Measurements from ENCODE around the gene CSRP1.
"Not testable (repeated sequence)": the region's sequence is repeated elsewhere in the genome, so short reads cannot be mapped to it uniquely, and the experiment has no call there.

The CSRP1 gene

DNA sequence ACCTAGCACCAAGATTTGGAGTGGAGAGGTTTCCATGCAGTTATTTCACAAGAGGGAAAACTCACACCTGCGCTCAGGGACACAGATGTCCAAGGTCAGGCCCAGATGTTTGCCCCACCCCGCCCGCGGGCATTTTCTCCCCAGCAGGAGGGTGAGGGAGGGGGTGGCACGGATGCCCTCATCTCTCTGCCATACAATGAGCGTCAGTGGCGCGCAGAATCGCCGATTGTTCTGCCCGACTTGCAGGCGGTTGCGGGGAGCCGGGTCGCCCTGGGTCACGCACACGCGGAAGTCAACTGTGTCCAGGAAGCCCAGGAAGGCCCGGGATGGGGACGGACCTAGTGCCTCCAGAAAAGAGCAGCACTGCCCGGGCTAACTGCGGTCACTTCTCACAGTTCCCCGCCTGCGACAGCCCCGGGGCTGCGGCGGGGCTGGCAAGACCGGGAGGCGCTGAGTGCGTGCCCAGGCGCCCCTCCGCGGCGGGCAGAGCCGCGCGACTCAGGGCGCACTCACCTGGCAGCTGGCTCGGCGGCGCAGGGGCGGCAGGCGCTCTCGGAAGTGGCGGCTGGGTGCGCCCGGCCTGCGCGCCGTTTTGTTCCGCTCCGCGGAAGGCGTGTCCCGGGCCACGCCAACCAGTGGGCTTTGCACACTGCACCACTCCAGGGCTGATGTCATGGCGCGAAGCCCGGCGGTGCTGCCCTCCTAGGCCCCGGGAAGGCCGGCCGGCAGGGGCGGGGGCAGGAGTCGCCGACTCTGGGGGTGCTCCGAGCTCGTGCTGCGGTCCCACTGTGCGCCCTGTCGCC lies at the start of gene CSRP1:
Gene CSRP1, minus strand, starts transcription at position 567 of the 803 bp plus-strand sequence. CDS start 10,820 bp downstream, outside the sequence.
- peak; percentile 41 to 65 for DNase-seq (ENCODE audit: low read depth in 2 of 2, low spot score in 1 of 2)

DNA sequence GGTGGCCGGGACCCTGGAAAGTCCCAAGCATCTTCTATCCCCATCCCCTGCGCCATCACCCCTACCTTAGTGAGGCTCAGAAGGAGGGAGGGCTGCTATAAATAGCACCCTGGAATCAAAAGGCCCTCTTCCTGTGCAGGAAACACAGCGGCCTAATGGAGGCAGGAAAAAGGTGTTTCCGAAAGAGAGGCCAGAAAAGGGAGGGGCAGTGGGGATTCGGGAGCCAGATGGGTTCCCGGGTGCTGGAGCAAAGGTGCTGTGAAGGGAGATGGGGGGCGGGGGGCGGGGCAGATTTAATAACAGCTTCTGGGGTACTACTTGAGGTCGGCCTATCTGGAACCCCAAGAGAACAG lies 48.6 kb upstream of the CSRP1 start:
- no peak for DNase-seq (ENCODE audit: low read depth in 2 of 2, low spot score in 1 of 2)

DNA sequence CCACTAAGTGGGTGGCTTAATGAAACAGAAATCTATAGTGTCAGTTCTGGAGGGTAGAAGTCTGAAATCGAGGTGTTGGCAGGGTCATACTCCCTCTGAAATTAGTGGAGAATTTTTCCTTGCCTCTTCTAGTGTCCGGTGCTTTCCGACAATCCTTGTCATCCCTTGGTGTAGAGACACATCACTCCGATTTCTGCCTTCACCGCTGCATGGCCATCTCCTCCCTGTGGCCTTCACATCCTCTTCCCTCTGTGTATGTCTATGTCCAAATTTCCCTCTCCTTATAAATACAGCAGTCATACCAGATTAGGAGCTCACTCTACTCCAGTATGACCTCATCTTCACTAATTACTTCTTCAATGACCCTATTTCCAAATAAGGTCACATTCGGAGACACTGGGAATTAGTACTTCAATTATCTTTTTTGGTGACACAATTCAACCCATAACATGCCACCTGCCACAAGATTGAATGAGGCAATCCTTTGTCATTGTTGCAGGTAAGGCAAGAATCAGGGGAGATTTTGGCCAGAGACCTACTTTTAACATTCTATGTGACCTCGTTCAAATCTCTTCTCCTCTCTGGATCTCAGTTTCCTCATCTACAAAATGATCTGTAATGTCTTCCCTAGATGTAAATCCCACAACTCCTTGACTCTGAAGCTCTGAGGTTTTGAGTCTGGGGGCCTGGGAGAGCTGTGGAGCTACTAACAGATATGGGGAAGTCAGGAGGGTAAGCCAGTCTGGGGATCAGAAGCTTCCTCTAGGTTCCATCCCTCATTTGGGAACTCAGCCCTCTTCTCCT lies 48.1 kb upstream of the CSRP1 start:
- no peak for DNase-seq (ENCODE audit: low read depth in 2 of 2, low spot score in 1 of 2)

DNA sequence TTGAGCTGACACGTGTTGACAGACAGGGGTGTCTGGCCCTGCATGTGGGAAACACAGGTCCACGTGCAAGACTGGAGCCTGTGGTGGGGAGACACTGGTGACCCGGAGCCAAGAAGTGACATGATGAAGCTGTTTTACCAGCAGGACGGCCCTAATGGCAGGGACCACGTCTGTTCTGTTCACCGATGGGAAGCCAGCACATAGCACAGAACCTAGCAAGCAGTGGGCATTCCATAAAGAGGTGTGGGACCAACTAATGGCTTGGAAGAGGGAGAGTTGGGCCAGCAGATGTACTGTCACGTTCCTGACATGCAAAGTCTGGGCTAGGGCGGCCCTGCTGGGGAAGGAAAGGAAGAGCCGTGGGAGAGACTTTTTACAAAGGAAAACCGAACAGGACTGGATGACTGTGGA lies 47.3 kb upstream of the CSRP1 start:
- DNase-seq (ENCODE audit: low read depth in 2 of 2, low spot score in 1 of 2) = no peak

DNA sequence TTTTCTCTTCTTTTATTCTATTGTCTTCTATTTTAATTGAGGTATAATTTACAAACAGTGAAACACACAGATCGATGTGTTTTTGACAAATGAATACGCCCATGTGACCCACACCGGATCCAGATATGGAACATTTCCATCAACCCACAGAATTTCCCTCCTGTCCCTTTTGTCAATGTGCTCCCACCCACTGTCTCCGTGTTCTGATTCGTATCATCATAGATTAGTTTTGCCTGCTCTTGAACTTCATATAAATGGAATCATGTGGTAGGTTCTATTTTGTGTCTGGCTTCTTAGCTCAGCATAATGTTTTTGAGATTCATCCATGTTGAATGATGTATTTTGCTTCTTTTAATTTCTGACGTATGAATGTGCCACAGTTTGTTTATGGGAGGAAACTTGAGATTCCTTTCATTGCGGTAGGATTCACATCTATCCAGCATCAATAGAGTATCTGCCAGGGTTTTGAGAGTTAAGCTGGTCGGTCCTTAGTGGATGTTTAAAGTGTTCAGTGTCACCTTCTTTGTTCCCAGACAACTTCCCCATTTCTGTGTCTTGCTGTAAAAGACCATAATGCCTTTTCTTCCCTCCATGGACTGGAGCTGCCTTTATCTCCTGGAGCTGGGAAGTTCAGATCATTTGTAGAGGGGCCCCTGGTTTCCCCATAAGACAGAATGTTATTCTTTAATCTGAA lies 46.7 kb upstream of the CSRP1 start:
- no peak for DNase-seq (ENCODE audit: low read depth in 2 of 2, low spot score in 1 of 2)

DNA sequence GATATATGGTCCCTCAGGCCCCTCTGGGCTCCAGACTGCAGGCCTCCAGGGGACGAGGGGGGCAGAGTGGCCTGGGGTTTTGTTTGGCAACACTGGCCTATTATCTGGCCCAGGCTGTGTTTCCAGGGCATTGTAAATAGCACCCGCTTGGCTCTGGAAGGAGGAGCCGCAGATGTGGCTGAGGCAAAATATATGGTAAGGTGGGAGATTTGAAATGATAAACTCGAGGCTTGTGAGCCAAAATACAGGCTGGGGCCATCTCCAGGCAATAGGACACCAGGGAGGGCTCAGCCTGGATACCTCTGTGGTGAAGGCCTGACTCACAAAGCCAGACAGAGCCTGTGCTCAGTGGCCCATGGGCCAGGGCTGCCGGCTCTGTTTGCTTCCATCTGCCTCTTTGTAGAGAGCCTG lies 46.0 kb upstream of the CSRP1 start:
- DNase-seq (ENCODE audit: low read depth in 2 of 2, low spot score in 1 of 2) = no peak

DNA sequence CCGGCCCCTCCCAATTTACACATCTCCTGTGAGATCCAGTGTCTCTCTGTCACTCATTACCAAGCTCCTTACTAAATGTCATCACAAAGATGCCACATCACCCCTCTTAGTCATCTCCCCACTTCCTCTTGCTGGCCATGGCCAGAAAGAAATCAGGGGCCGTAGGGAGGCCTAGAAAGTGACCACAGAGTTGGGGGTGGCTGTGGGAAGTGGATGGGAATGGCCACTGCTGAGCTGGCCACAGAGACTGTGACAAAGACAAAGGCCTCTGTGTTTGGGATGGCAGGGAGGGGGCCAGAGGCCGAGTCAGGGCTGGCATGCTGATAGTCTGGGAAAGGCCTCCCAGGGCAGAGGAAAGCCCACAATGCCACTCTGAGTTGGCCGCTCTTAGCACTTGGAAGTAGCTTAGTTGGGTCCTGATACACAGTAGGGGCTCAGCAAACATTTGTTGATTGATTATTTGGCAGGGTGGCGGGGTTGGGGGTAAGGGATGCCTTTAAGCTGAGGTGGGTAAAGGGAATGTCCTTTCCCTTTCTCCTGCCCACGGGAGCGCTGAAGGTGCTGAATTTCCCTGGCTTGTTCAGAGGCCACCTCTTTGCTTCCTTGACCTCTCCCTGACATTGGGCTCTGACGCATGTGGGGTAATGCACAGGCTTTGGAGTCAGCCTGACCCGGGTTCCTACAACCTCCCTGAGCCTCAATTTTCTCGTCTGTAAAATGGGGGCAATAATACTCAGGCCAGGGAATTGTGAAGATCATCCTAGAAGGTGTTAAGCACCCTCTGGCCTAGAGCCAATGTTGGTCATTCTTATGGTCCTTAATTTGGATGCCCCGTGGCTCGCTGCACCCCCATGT lies 45.2 kb upstream of the CSRP1 start:
- DNase-seq (ENCODE audit: low read depth in 2 of 2, low spot score in 1 of 2) = no peak

DNA sequence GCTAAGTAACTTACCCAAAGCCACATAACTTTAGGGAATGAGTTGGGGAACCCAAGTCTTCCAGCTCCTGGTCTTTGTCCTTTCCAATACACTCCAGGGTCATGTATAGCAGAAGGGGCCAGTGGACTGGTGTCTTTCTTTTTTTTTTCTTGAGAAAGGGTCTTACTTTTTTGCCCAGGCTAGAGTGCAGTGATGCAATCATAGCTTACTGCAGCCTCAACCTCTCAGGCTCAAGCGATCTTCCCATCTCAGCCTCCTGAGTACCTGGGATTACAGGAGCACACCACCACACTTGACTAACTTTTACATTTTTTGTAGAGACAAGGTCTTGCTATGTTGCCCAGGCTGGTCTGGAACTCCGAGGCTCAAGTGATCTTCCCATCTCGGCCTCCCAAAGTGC lies 44.2 kb upstream of the CSRP1 start:
- DNase-seq (ENCODE audit: low read depth in 2 of 2, low spot score in 1 of 2) = no peak

DNA sequence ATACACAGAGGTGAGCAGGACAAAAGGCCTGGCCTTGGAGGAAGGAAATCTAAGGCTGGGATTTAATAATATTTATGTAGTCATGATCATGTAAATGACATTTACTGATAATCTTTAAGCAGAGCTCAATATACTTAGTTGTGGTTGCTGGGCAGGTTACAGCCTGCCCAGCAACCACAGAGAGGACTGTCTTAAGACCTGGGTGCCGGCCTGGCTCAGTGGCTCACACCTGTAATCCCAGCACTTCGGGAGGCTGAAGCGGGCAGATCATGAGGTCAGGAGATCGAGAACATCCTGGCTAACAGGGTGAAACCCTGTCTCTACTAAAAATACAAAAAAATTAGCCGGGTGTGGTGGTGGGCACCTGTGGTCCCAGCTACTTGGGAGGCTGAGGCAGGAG lies 42.6 kb upstream of the CSRP1 start:
- not testable (repeated sequence) for DNase-seq (ENCODE audit: low read depth in 2 of 2, low spot score in 1 of 2)

DNA sequence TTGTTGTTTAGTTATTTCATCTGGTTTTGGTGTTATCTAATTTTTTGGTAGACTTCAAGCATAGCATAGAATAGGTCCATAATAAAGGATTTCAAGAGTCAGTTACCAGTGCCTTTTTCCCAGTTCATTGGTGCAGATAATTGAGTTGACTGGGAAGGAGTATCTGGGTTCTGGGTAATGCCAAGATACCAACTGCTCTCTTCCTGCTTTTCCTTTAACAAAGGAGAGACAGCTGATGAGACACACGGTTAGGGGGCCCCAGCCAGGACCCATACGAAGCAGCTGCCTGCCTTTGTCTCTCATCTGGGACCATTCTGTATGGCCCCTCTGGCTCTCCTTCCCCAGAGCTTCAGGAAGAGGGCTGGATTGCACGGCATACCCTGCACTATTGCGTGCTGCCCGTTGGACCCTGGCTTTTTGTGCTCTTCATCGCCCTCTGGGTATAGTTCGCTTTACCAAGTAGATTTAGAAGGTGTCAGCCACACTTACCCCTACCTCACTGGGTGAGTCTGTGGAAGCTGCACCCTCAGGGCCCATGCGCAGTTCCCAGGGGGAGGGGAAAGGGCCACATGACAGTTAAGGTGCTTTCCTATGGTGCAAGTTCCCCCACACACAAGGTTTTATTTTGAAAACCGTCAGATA lies 39.0 kb upstream of the CSRP1 start:
- DNase-seq (ENCODE audit: low read depth in 2 of 2, low spot score in 1 of 2) = no peak

DNA sequence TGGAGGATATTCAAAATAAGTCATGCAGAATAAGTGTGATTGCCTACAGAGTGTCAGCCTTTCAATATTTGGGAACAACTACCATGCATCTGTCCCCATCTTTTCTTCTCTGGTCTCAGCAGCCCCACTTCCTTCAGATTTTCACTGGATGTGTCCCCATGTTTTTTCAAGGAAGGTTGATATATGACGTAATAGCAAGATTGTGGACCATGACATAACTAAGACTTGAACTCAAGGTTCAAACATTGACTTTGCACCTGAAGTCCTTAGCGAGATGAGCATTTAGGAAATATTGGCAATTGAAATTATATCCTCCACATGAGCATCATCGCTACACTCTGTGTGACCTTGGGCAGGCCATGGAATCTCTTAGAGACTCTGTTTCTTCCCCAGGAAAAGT lies 37.8 kb upstream of the CSRP1 start:
- DNase-seq (ENCODE audit: low read depth in 2 of 2, low spot score in 1 of 2) = no peak

DNA sequence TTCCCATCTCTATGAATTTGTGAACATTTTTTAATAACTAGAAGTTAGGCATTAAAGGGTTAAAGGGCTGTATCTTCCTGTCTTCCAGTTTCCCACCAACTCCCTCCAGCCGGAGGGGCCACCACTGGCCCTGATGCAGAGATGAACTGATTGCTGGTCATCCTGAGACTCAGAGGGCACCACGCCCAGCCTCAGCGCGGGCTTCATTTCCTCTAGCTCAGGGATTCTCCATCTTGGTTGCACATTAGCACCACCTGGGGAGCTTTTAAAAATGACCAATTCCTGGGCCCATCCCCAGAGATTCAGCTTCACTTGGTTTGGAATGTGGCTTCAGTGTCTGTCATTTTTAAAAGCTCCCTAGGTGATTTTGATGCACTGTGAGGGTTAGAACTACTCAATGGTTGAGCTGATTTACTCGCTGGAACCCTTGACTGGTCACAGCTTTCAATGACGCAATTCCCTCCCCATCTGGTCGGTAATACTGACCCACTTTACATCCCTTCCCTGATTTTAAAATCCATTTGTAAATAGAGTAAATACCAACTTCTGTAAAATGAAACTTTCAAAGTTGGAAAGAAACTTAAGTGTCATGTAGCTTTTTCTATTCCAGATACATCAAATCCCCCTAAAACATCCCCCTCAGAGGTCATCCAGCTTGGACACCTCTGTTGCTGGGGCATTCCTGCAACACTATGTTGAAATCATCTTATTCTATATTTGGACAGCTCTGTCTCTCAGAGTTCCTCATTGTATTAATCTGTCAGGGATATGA lies 37.1 kb upstream of the CSRP1 start:
- no peak for DNase-seq (ENCODE audit: low read depth in 2 of 2, low spot score in 1 of 2)

DNA sequence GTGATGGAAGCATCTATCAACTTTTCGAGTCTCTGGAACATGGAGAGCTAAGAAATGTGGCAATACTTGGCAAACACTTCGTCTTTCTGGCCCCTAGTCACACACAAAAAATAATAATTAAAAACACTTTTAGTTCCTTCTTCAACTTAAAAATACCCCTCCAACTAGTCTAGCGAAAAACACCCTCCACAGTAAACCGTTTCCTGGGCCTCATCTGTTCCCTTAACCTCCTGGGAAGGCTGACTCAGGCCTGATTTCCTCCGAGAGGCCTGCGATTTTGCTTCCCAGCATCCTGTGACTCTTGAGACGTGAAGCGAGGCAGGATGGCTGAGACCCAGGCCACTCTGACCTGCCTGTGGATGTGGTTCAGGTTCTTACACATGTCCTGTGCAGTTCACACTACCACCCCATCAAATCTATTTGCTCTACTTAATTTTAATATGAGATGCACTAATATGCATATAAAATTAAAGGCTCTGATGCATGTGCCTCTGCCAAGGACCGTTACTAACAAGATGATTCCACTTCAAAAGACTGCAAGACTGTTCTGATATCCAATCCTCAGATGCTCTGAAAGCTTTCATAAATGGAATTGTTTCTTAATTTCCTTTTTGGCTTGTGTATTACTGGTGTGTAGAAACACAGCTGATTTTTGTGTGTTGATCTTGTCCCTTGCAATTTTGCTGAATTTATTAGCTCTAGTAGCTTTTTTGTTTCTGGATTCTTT lies 35.5 kb upstream of the CSRP1 start:
- DNase-seq (ENCODE audit: low read depth in 2 of 2, low spot score in 1 of 2) = no peak

DNA sequence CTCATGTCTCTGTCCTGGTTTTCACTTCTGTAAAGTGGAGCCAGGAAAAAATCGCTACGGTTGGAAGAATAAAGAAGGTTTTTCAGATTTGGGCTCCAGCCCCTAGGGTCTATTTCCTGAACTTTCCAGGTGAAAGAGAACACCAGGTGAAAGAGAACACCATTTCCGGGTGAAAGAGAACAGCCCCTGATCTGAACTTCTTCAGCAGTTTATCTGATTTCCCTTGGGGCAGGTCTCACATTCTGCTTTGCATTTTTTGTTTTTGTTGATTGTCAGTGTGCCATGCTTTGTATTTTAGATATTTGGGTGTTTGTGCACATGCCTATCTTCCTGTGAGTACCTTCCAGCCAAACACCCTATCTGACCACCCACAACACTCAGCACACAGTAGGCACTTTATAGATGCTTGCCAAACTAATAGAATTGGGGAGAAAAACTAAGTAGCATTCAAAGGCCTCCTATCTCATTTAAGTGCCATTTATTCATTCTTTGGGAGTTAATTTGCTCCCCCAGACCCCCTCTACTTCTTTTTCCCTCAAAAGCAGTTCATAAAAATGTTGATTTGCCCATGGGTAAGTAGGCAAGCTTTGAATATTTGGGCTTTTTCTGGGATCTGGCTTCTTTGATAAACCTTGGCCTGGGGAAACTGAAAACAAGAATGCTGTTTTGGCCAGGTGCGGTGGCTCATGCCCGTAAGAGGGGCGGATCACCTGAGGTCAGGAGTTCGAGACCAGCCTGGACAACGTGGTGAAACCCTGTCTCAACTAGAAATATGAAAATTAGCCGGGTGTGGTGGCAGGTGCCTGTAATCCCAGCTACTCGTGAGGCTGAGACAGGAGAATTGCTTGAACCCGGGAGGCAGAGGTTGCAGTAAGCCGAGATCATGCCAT lies 34.2 kb upstream of the CSRP1 start:
- DNase-seq (ENCODE audit: low read depth in 2 of 2, low spot score in 1 of 2) = no peak

DNA sequence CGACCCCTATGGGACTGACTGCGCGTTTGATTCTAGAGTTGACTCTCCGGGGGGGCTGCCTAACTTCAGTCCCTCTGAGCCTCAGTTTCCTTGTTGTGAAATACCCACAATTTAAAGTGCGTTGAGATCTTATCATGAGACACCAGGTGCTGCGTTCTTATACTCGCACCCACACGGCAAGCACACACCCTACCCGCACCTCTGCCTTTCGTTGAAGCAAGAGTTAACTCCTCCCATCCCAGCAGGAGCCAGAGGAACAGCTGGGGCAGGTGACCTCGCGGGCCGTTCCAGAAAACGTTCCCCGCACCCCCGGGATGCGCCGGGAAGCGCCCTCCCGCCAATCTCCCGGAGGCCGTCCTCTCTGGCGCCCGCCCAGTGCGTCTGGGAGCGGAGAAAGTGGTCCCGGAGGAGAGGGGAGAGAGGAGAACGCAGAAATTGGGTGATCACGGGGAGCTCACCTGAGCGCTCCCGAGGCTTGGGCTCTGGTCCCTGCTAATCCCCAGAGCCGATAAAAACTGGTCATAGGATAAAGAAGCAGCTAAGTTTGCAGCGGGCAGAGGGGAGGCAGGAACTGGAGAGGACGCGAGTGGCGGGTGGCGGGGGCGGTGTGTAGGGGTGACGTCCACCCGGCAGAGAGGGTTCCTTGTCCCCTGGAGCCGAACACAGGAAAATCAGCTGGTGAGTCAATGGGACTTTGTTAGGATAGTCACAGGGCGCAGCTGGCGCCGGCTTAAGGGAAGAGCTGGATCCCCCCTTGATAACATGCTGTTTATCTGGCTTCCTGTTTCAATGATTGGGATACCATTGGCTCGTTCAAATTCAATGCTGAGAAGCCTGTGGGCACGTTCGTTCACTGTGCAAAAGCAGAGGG lies 32.9 kb upstream of the CSRP1 start:
- no peak for DNase-seq (ENCODE audit: low read depth in 2 of 2, low spot score in 1 of 2)

DNA sequence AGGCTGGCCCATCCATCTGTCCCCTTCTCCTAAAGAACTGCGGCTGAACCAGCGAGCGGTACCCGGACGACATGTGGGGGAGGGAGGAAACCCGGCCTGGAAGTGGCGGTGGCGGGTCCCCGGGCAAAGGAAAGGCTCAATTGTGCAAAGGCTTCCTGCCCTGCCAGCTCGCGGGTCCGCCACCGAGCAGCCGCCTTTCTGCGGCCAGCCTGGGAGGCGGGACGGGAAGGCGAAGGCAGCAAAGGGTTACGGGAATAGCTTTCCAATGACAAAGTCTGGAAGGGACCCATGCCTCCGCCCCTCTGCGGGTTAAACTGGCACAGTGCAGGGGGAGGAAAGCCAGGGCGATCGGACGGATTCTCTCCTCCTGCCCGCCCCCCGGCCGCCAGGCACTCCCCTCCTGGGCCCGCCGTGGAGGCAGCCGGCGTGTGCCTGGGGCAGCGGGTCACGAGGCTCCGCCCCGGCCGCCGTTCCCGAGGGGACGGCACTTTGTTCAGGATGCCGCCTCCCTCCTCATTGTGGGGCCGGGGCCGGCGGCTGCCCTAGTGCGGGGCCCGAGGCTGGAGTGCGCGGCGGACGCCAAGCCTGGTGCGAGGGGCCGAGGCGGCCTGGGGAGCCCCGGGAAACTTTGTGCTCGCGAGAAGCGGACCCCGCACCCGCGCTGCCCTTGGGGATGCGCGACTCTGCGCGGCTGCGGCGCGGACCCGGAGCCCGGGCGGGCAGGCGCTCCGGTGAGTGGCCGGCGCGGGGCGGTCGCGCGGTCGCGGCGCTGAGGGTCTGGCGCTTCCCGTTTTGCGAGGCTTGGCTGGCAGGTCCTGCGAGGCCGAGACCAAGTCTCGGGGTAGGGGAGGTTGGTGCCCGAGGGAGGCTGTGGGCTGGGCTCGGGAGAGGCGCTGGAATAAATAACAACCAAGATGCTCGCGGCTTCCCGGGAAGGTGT lies 32.0 kb upstream of the CSRP1 start, which contains the start of gene NAV1:
Gene NAV1, plus strand, starts transcription at position 516 of the 940 bp plus-strand sequence. CDS start 83,758 bp downstream, outside the sequence.
- DNase-seq (ENCODE audit: low read depth in 2 of 2, low spot score in 1 of 2) = no peak
